IMR-90 (cell line): ENCODE data around the gene MCF2L. TPM values are rescaled to one million over a fixed set of nuclear protein-coding genes. Genes with fewer than 3 reads are reported as not detected.

Source experiments
- ATAC-seq: fragments of 200-7000 bp; cut with Tn5 transposase; 2 replicates; pipeline ENCODE4 v1.9.1; 2020; ENCODE audit warnings: low read depth, mild to moderate bottlenecking, moderate library complexity
- BruUV-seq: library from RNA; stranded (reverse); fragments of 400-500 nt; replicated peaks from 2 replicates; lab custom pipeline; 2021; lab: Mats Ljungman, UMichigan
- CTCF ChIA-PET: fragments of 300-600 bp; formaldehyde crosslinking; extraction: SDS; loops from one replicate; lab custom pipeline; 2021; ENCODE audit warnings: antibody characterized with exemption; lab: Yijun Ruan, JAX
- POLR2A ChIA-PET: fragments of 300-600 bp; sonication (Branson Sonifier 250); formaldehyde crosslinking; loops from one replicate; lab custom pipeline; 2022; ENCODE audit warnings: antibody characterized with exemption; ENCODE audit not compliant: unreplicated experiment; lab: Charles Lee
- DNase-seq: peaks from one replicate; pipeline ENCODE4 v3.0.0; 2013
- H2AFZ ChIP-seq: replicated peaks from 2 replicates; pipeline ENCODE3; 2013; ENCODE audit warnings: low read length, mild to moderate bottlenecking; ENCODE audit not compliant: poor library complexity
- H2AK5ac ChIP-seq: 2 replicates; pipeline ENCODE4 v1.6.1; 2013; ENCODE audit warnings: low read depth, low read length, inconsistent platforms
- H2AK9ac ChIP-seq: replicated peaks from 2 replicates; pipeline ENCODE3; 2013; ENCODE audit warnings: mild to moderate bottlenecking, low read depth, low read length, moderate library complexity; ENCODE audit not compliant: poor library complexity
- H2BK120ac ChIP-seq: 2 replicates; pipeline ENCODE4 v1.6.1; 2013; ENCODE audit warnings: low read depth, low read length, inconsistent platforms
- H2BK15ac ChIP-seq: 3 replicates; pipeline ENCODE4 v1.6.1; 2013; ENCODE audit warnings: low read depth, low read length, inconsistent platforms
- H2BK20ac ChIP-seq: 2 replicates; pipeline ENCODE4 v1.6.1; 2013; ENCODE audit warnings: low read depth, mild to moderate bottlenecking, inconsistent platforms, low read length, moderate library complexity
- H2BK5ac ChIP-seq: 2 replicates; pipeline ENCODE4 v1.6.1; 2013; ENCODE audit warnings: mild to moderate bottlenecking, low read depth, low read length, inconsistent platforms; ENCODE audit not compliant: poor library complexity, severe bottlenecking
- H3K14ac ChIP-seq: replicated peaks from 2 replicates; pipeline ENCODE4 v1.6.1; 2013; ENCODE audit warnings: low read depth, low read length, inconsistent platforms
- H3K18ac ChIP-seq: 2 replicates; pipeline ENCODE4 v1.6.1; 2013; ENCODE audit warnings: low read depth, low read length, control low read depth
- H3K23ac ChIP-seq: 2 replicates; pipeline ENCODE4 v1.6.1; 2013; ENCODE audit warnings: low read depth, low read length, inconsistent platforms
- H3K27ac ChIP-seq: 2 replicates; pipeline ENCODE4 v1.5.1; 2013; ENCODE audit warnings: mild to moderate bottlenecking, control low read depth, low read length; ENCODE audit not compliant: insufficient read depth
- H3K27me3 ChIP-seq: 2 replicates; pipeline ENCODE4 v1.6.1; 2013; ENCODE audit warnings: low read length; ENCODE audit not compliant: control insufficient read depth, insufficient read depth
- H3K36me3 ChIP-seq: 2 replicates; pipeline ENCODE4 v1.6.1; 2013; ENCODE audit warnings: low read length, mixed read lengths; ENCODE audit not compliant: control insufficient read depth, insufficient read depth
- H3K4ac ChIP-seq: 2 replicates; pipeline ENCODE4 v1.6.1; 2013; ENCODE audit warnings: low read depth, low read length, inconsistent platforms
- H3K4me1 ChIP-seq: 2 replicates; pipeline ENCODE4 v1.6.1; 2013; ENCODE audit warnings: low read length, mixed read lengths; ENCODE audit not compliant: control insufficient read depth, insufficient read depth
- H3K4me2 ChIP-seq: 2 replicates; pipeline ENCODE4 v1.6.1; 2013; ENCODE audit warnings: low read depth, mild to moderate bottlenecking, control low read depth, low read length, moderate library complexity
- H3K4me3 ChIP-seq: 2 replicates; pipeline ENCODE4 v1.5.1; 2013; ENCODE audit warnings: low read depth, mild to moderate bottlenecking, control low read depth, low read length, moderate library complexity; ENCODE audit not compliant: insufficient read depth
- H3K56ac ChIP-seq: 2 replicates; pipeline ENCODE4 v1.6.1; 2013; ENCODE audit warnings: low read length, inconsistent platforms; ENCODE audit not compliant: insufficient read depth; ENCODE audit errors: extremely low read depth
- H3K79me1 ChIP-seq, 2 experiments: 2 replicates each; pipeline ENCODE4 v1.6.1; 2013; ENCODE audit warnings: low read length in 2 of 2, inconsistent platforms in 1 of 2, low read depth in 1 of 2
- H3K9ac ChIP-seq: 2 replicates; pipeline ENCODE4 v1.6.1; 2013; ENCODE audit warnings: low read depth, low read length, control low read depth
- H3K9me1 ChIP-seq: 2 replicates; pipeline ENCODE4 v1.6.1; 2013; ENCODE audit warnings: low read length, inconsistent platforms; ENCODE audit not compliant: insufficient read depth
- H3K9me3 ChIP-seq: 2 replicates; pipeline ENCODE4 v1.6.1; 2013; ENCODE audit warnings: low read length; ENCODE audit not compliant: control insufficient read depth, insufficient read depth
- H4K20me1 ChIP-seq: 2 replicates; pipeline ENCODE4 v1.6.1; 2013; ENCODE audit warnings: low read length, inconsistent platforms; ENCODE audit not compliant: insufficient read depth
- H4K5ac ChIP-seq: 2 replicates; pipeline ENCODE4 v1.6.1; 2013; ENCODE audit warnings: mild to moderate bottlenecking, low read depth, low read length, control low read depth
- H4K8ac ChIP-seq, 2 experiments: 2 replicates each; pipeline ENCODE4 v1.6.1; 2013; ENCODE audit warnings: low read depth in 2 of 2, low read length in 2 of 2, control low read depth in 1 of 2, inconsistent platforms in 1 of 2
- H4K91ac ChIP-seq: 2 replicates; pipeline ENCODE4 v1.6.1; 2013; ENCODE audit warnings: low read depth, low read length, inconsistent platforms; ENCODE audit not compliant: insufficient read depth
- BHLHE40 ChIP-seq: fragments of 150-350 bp; IDR thresholded peaks from 2 replicates; pipeline ENCODE4 v1.6.1; 2016; ENCODE audit warnings: mild to moderate bottlenecking, low read depth, low read length
- ELK1 ChIP-seq: fragments of 150-350 bp; IDR thresholded peaks from 2 replicates; pipeline ENCODE4 v1.6.1; 2016; ENCODE audit warnings: low read depth, mild to moderate bottlenecking, low read length, moderate library complexity, borderline replicate concordance
- MAZ ChIP-seq: IDR thresholded peaks from 2 replicates; pipeline ENCODE4 v1.6.1; 2012; ENCODE audit warnings: low read depth, mild to moderate bottlenecking, low read length, improper control_type of control experiment, moderate library complexity, borderline replicate concordance
- MXI1 ChIP-seq: IDR thresholded peaks from 2 replicates; pipeline ENCODE4 v1.6.1; 2012; ENCODE audit warnings: low read depth, mild to moderate bottlenecking, low read length, moderate library complexity, borderline replicate concordance
- RFX5 ChIP-seq: IDR thresholded peaks from 2 replicates; pipeline ENCODE4 v1.8.0; 2012; ENCODE audit warnings: low read depth, mild to moderate bottlenecking, low read length, moderate library complexity
- WGBS, 2 experiments: methylation state at CpG; one replicate each; pipeline versions ENCODE4 v1.1.5 to v1.1.7; 2013; ENCODE audit warnings: missing lambda C conversion rate in 2 of 2; ENCODE audit not compliant: insufficient read length in 1 of 2; ENCODE audit errors: extremely low coverage in 2 of 2; 5-methylcytosine and 5-hydroxymethylcytosine counted together
- dilution Hi-C: fragments of 300-500 bp; cut with HindIII; formaldehyde crosslinking; loops from one replicate; pipeline ENCODE4 v1.14.3; 2018; ENCODE audit warnings: low sequenced_read_pairs; ENCODE audit not compliant: unreplicated experiment
- in situ Hi-C: fragments of 300-500 bp; cut with MboI; formaldehyde crosslinking; loops from 3 replicates; pipeline ENCODE4 v1.14.3; 2019; ENCODE audit warnings: low sequenced_read_pairs, inconsistent platforms, mixed read lengths
- intact Hi-C: fragments of 100-400 bp; cut with micrococcal nuclease; formaldehyde crosslinking; loops from 2 replicates; pipeline ENCODE4 v1.10.0; 2022
- polyA plus RNA-seq, 3 experiments: library from polyadenylated mRNA; depleted of rRNA; stranded (reverse); fragments of >200 nt; gene quantifications; 2 replicates each; pipeline ENCODE4 v1.2.3, GENCODE V29; 2012; ENCODE audit warnings: low replicate concordance in 1 of 3
- total RNA-seq: library from RNA; depleted of rRNA; stranded (reverse); fragments of >200 nt; gene quantifications from 2 replicates; pipeline ENCODE4 v1.2.3, GENCODE V29; 2012

Gene MCF2L
- total and polyA plus RNA-seq, 2 of the 4 experiments (the other 2 are of a cell fraction): 0.18 TPM; not detected in 1

GRCh38 chr13:112975401-112975939, 6.5 kb downstream of the MCF2L start:
- Histone ChIP-seq H3K36me3 (no peaks in the 10 kb centered on the region), H3K4me3 (no peak overlapping the region), H3K9me3 (peaks cover 7% of the 10 kb centered on the region), H4K20me1 (no peaks in the 10 kb centered on the region), H2BK15ac (no peak overlapping the region), H3K56ac (no peak overlapping the region), H3K27ac (no peak overlapping the region), H2BK5ac (no peak overlapping the region), H3K27me3 (peaks cover 55% of the 10 kb centered on the region), H3K14ac (no peak overlapping the region), H4K5ac (no peak overlapping the region), H2AFZ (no peak overlapping the region), H3K4me2 (no peak overlapping the region), H3K4me1 (no peaks in the 10 kb centered on the region), H2AK9ac (no peak overlapping the region), H4K8ac (no peak overlapping the region), H3K4ac (no peak overlapping the region), H2AK5ac (no peak overlapping the region), H3K18ac (no peak overlapping the region), H4K91ac (no peak overlapping the region), H3K79me1 (no peaks in the 10 kb centered on the region), H3K23ac (no peak overlapping the region), H2BK120ac (no peak overlapping the region), H3K9me1 (no peaks in the 10 kb centered on the region), H2BK20ac (no peak overlapping the region), H3K9ac (no peak overlapping the region)
- dilution Hi-C loops (no loop called here), in situ Hi-C loops (no loop called here), intact Hi-C loops (no loop called here)
- ChIA-PET CTCF (no interaction called here), POLR2A (no interaction called here)
- DNase-seq (no peak), ATAC-seq (no peak)
- 84% methylated on average over 17 of the region's 21 CpGs; no CpG with 5 or more reads in 1 of the 2 experiments for WGBS, 2 experiments
- BruUV-seq: no TSS peak
- TF ChIP-seq MAZ (no peak), ELK1 (no peak), MXI1 (no peak), RFX5 (no peak), BHLHE40 (no peak)
